Pancreas (tissue), 10 donors: ENCODE data around the gene FILIP1. TPM values are rescaled to one million over a fixed set of nuclear protein-coding genes. Genes with fewer than 3 reads are reported as not detected.

ENCODE experiments used
- ATAC-seq, 4 donors: fragments of 200-7000 bp; cut with Tn5 transposase; one replicate each; pipeline versions ENCODE4 v1.8.0 to v1.9.1; 2020; ENCODE audit warnings: mild to moderate bottlenecking in 4 of 4, moderate library complexity in 4 of 4
- DNase-seq, 6 donors: peaks; one replicate each; pipeline ENCODE4 v3.0.0-alpha.2; 2020
- FAIRE-seq: peaks from 2 replicates; lab custom pipeline; 2012; peaks lifted over from hg19 to GRCh38; lab: Jason Lieb, UNC
- H3K27ac ChIP-seq, 4 donors: fragments of 200-600 bp; sonication (generic); 1 replicate in 3 of 4; 2 replicates in 1 of 4; pipeline versions ENCODE4 v1.5.0 to v1.8.0; 2020
- H3K27me3 ChIP-seq, 4 donors: fragments of 200-600 bp; one replicate each; pipeline ENCODE4 v1.8.0; 2021
- H3K36me3 ChIP-seq, 3 donors: fragments of 200-600 bp; sonication (generic) in 1 of 3; one replicate each; pipeline versions ENCODE4 v1.5.0 to v1.8.0; 2020 to 2021
- H3K4me1 ChIP-seq, 3 donors: fragments of 200-600 bp; one replicate each; pipeline ENCODE4 v1.8.0; 2021
- H3K4me3 ChIP-seq, 4 donors: fragments of 200-600 bp; sonication (generic) in 2 of 4; one replicate each; pipeline versions ENCODE4 v1.5.0 to v1.8.0; 2020 to 2021
- H3K9me3 ChIP-seq, 4 donors: fragments of 200-600 bp; one replicate each; pipeline ENCODE4 v1.8.0; 2021
- CTCF ChIP-seq, 4 donors: fragments of 200-600 bp; sonication (generic) in 3 of 4; IDR thresholded peaks; one replicate each; pipeline versions ENCODE4 v1.5.0 to v1.8.0; 2021; ENCODE audit warnings: antibody characterized with exemption in 4 of 4
- WGBS, 2 donors: extraction: QIAGEN DNeasy Blood & Tissue Kit; methylation state at CpG; one replicate each; pipeline ENCODE4 v1.1.7; 2013; 5-methylcytosine and 5-hydroxymethylcytosine counted together
- intact Hi-C, 3 donors: fragments of 100-400 bp; cut with DNase I; formaldehyde crosslinking; loops; one replicate each; pipeline versions ENCODE4 v1.11.1 to v1.14.2; 2022
- polyA plus RNA-seq, 2 donors: library from polyadenylated mRNA; stranded (reverse); fragments of 200-250 nt; gene quantifications; one replicate each; pipeline ENCODE4 v1.2.3, GENCODE V29; 2013
- total RNA-seq, 6 donors: library from RNA; stranded (reverse); fragmentation: NEBNext Ultra II Directional in 4 of 6; extraction: Animal tissue kit (Norgen Biotek cat#: 25700) in 4 of 6; gene quantifications; one replicate each; pipeline versions ENCODE4 v1.2.1 to v1.2.4, GENCODE V29; 2021 to 2023
- donor health status: healthy with polysubstance abuse.
- donor health status: DM: no; HTN: no; CAD: no; lungs with moderate emphysema.
- donor health status: DM: no; HTN: no; CAD: no.
- donor health status: control.
- donor health status: control.
- donor health status: Bipolar disorder and iron deficiency.
- donor health status: DM: yes; HTN: yes; CAD: no.
- donor health status: DM: no; HTN: no; CAD: no.
- donor health status: DM: no; HTN: no; CAD: no.
- donor health status: DM: yes; HTN: yes; CAD: no.

Gene FILIP1
- total and polyA plus RNA-seq, 8 donors: 0.33 to 3.6 (median 1.5) TPM

GRCh38 chr6:75503291-75503690, 9.7 kb upstream of the FILIP1 start:
- FAIRE-seq (no peak), DNase-seq (no peak), ATAC-seq (no peak)
- TF ChIP-seq CTCF (IDR thresholded peaks at IDR 0.05): no peak
- Histone ChIP-seq H3K9me3 (no peaks in the 10 kb centered on the region), H3K36me3 (no peaks in the 10 kb centered on the region), H3K4me3 (no peak overlapping the region), H3K27me3 (no peaks in the 10 kb centered on the region), H3K4me1 (no peaks in the 10 kb centered on the region), H3K27ac (no peak overlapping the region)
- 83 to 84% methylated on average over 2 of the region's 2 CpGs for WGBS, 2 donors
- intact Hi-C loops: no loop called here

- ATAC-seq (no peak), FAIRE-seq (no peak)
These were observed 9.3 kb upstream of the FILIP1 start for GRCh38 chr6:75502884-75503283.

GRCh38 chr6:75501756-75502155, 8.2 kb upstream of the FILIP1 start:
- no peak for DNase-seq
- WGBS, 2 donors: 80 to 81% methylated on average over 4 of the region's 4 CpGs
- Histone ChIP-seq H3K27ac (no peak overlapping the region), H3K4me1 (no peaks in the 10 kb centered on the region), H3K4me3 (no peak overlapping the region), H3K9me3 (no peaks in the 10 kb centered on the region), H3K27me3 (no peaks in the 10 kb centered on the region), H3K36me3 (no peaks in the 10 kb centered on the region)
- intact Hi-C loops: no loop called here
- ATAC-seq: no peak
- no peak for FAIRE-seq
- no peak for TF ChIP-seq CTCF (IDR thresholded peaks at IDR 0.05)

More at GRCh38 chr6:75502884-75503283, 9.3 kb upstream of the FILIP1 start:
- intact Hi-C loops: no loop called here
- H3K36me3 ChIP-seq: no peaks in the 10 kb centered on the region
- H3K27me3 ChIP-seq: no peaks in the 10 kb centered on the region
- no peak for DNase-seq
- TF ChIP-seq CTCF (IDR thresholded peaks at IDR 0.05): no peak
- WGBS, 2 donors: 77 to 88% methylated on average over 3 of the region's 3 CpGs
- H3K9me3 ChIP-seq: no peaks in the 10 kb centered on the region
- H3K4me3 ChIP-seq: no peak overlapping the region
- no peak overlapping the region for H3K27ac ChIP-seq
- H3K4me1 ChIP-seq: no peaks in the 10 kb centered on the region

GRCh38 chr6:75499640-75500039, 6.0 kb upstream of the FILIP1 start:
- intact Hi-C loops: no loop called here
- Histone ChIP-seq H3K9me3 (no peaks in the 10 kb centered on the region), H3K36me3 (no peaks in the 10 kb centered on the region), H3K4me1 (peaks cover 5 to 13% (median 9%) of the 10 kb centered on the region in 3 donors), H3K4me3 (no peak overlapping the region), H3K27ac (no peak overlapping the region), H3K27me3 (no peaks in the 10 kb centered on the region)
- no peak for TF ChIP-seq CTCF (IDR thresholded peaks at IDR 0.05)
- 86% methylated on average over 4 of the region's 4 CpGs for WGBS, 2 donors
- FAIRE-seq: no peak
- DNase-seq: no peak
- ATAC-seq: no peak

- Histone ChIP-seq H3K4me3 (no peak overlapping the region), H3K27me3 (no peaks in the 10 kb centered on the region), H3K27ac (no peak overlapping the region), H3K4me1 (peaks cover 5 to 19% (median 9%) of the 10 kb centered on the region in 3 donors), H3K9me3 (no peaks in the 10 kb centered on the region), H3K36me3 (no peaks in the 10 kb centered on the region)
- ATAC-seq (no peak), FAIRE-seq (no peak), DNase-seq (no peak)
- intact Hi-C loops: no loop called here
- WGBS, 2 donors: 81 to 86% methylated on average over 1 of the region's 1 CpG
- no peak for TF ChIP-seq CTCF (IDR thresholded peaks at IDR 0.05)
These were observed 5.3 kb upstream of the FILIP1 start for GRCh38 chr6:75498862-75499261.
